ENCODE data around the gene SSH2. TPM values are rescaled to one million over a fixed set of nuclear protein-coding genes. Genes with fewer than 3 reads are reported as not detected.

Gene SSH2
- total and polyA plus RNA-seq, 2 of the 13 experiments (the other 11 are each of a cell fraction or from before 2014, with no cell fraction given): 6.0 to 6.4 TPM

DNA sequence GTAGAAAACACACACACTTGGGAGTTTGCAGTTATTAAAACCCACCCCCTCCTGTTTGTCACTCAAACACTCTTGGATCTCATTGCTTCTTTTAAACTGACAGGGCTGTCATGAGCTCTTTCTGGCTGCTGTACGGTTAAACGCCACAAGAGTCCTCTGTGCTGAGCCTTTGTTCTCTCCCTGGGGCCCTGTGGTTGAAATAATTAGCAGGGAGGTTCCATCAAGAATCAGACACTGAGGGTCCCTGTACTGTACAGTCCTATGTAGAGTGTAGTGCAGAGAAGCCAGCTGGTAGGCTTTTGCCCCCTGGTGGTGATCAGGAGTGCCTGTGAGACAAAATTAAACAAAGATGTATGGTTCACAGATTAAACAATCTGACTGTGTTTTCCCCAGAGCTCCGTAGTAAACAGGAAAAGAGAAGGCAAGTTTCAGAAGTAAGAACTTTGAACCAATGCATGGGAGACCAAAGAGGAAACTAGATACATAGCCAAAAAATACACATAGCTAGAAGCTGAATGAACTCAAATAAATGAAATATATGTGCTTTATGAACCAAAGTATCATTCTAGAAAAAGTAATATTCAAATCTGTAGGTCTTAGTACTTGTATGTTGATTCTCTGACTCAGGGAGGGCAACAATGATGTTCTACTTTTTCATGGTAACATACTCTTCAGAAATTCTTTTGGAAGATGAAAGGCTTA, 1.4 kb upstream of the SSH2 start (continued):
- no peak for TF ChIP-seq ZBTB25 (CRISPR knock-in tag; IDR thresholded peaks at IDR 0.05)
- TF ChIP-seq KLF9 (CRISPR knock-in tag; IDR thresholded peaks at IDR 0.05; ENCODE audit: low read depth): no peak
- no peak for TF ChIP-seq RAD51 (IDR thresholded peaks at IDR 0.05; ENCODE audit: borderline replicate concordance)
- no peak for TF ChIP-seq ZNF772 (CRISPR knock-in tag; IDR thresholded peaks at IDR 0.05)
- TF ChIP-seq STAG1 (CRISPR knock-in tag; IDR thresholded peaks at IDR 0.05): peak; percentile 79
- no peak for TF ChIP-seq TMF1 (CRISPR knock-in tag; IDR thresholded peaks at IDR 0.05; ENCODE audit: low read depth)
- no peak for TF ChIP-seq MEIS1 (CRISPR knock-in tag; IDR thresholded peaks at IDR 0.05; ENCODE audit: borderline replicate concordance)
- TF ChIP-seq MYPOP (CRISPR knock-in tag; IDR thresholded peaks at IDR 0.05): 0 out of 2 replicates have a peak, but pooled peaks have one; percentile 43
- TF ChIP-seq CHD2 (IDR thresholded peaks at IDR 0.05; ENCODE audit: low read depth, low read length): no peak
- no peak; the same call in 1 of the 2 replicates for TF ChIP-seq ZNF331 (CRISPR knock-in tag; IDR thresholded peaks at IDR 0.05)
- peak; percentile 50; the same call in 1 of the 2 replicates for TF ChIP-seq TGIF2 (CRISPR knock-in tag; IDR thresholded peaks at IDR 0.05)
- no peak for TF ChIP-seq SYNCRIP (IDR thresholded peaks at IDR 0.05; ENCODE audit: insufficient read depth, low read depth, low read length)
- no peak for TF ChIP-seq ZFP1 (CRISPR knock-in tag; IDR thresholded peaks at IDR 0.05)
- TF ChIP-seq ZNF615 (CRISPR knock-in tag; IDR thresholded peaks at IDR 0.05; ENCODE audit: borderline replicate concordance): no peak
- no peak for TF ChIP-seq ZNF12 (CRISPR knock-in tag; IDR thresholded peaks at IDR 0.05)
- TF ChIP-seq NR0B2 (CRISPR knock-in tag; IDR thresholded peaks at IDR 0.05): no peak
- TF ChIP-seq TEAD2 (CRISPR knock-in tag; IDR thresholded peaks at IDR 0.05): no peak
- no peak for TF ChIP-seq SP4 (CRISPR knock-in tag; IDR thresholded peaks at IDR 0.05)
- peak; percentile 42; the same call in 1 of the 2 replicates for TF ChIP-seq FOXK1 (CRISPR knock-in tag; IDR thresholded peaks at IDR 0.05; ENCODE audit: borderline replicate concordance, low read depth)
- TF ChIP-seq ARID2 (CRISPR knock-in tag; IDR thresholded peaks at IDR 0.05; ENCODE audit: borderline replicate concordance): no peak
- no peak for TF ChIP-seq MBNL3 (CRISPR knock-in tag; conservative IDR thresholded peaks at IDR 0.05)
- TF ChIP-seq ZNF136 (CRISPR knock-in tag; IDR thresholded peaks at IDR 0.05; ENCODE audit: low read depth): no peak
- no peak for TF ChIP-seq MAFK (conservative IDR thresholded peaks at IDR 0.05 in 1 of 2, IDR thresholded peaks at IDR 0.05 in 1 of 2; ENCODE audit: low read length in 2 of 2)
- no peak for TF ChIP-seq KLF16 (CRISPR knock-in tag; IDR thresholded peaks at IDR 0.05)
- no peak for TF ChIP-seq ZSCAN22 (CRISPR knock-in tag; IDR thresholded peaks at IDR 0.05)
- TF ChIP-seq CBFB (CRISPR knock-in tag; IDR thresholded peaks at IDR 0.05): no peak
- TF ChIP-seq, protein P1, sequence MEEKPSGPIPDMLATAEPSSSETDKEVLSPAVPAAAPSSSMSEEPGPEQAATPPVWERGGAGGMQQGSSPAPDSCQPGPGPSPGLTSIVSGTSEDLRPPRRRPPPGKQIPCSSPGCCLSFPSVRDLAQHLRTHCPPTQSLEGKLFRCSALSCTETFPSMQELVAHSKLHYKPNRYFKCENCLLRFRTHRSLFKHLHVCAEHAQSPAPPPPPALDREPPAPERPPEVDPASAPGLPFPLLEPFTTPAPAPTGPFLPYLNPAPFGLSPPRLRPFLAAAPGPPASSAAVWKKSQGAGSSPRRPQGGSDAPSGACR (CRISPR knock-in tag; IDR thresholded peaks at IDR 0.05): no peak
- no peak for TF ChIP-seq RBFOX2 (IDR thresholded peaks at IDR 0.05; ENCODE audit: low read depth, low read length)
- peak; percentile 41; the same call in 1 of the 2 replicates for TF ChIP-seq FOXJ3 (CRISPR knock-in tag; IDR thresholded peaks at IDR 0.05; ENCODE audit: borderline replicate concordance)
- peak; percentile 44; the same call in 1 of the 2 replicates for TF ChIP-seq ZNF580 (CRISPR knock-in tag; IDR thresholded peaks at IDR 0.05; ENCODE audit: borderline replicate concordance, low read depth)

Data from HepG2 (cell line).